ENCODE data around the gene LZTR1. TPM values are rescaled to one million over a fixed set of nuclear protein-coding genes. Genes with fewer than 3 reads are reported as not detected.

LZTR1 gene
- total and polyA plus RNA-seq, 10 of the 15 experiments (the other 5 are each of a cell fraction or from before 2014, with no cell fraction given): 0.82 to 50.3 (median 19.3) TPM

DNA sequence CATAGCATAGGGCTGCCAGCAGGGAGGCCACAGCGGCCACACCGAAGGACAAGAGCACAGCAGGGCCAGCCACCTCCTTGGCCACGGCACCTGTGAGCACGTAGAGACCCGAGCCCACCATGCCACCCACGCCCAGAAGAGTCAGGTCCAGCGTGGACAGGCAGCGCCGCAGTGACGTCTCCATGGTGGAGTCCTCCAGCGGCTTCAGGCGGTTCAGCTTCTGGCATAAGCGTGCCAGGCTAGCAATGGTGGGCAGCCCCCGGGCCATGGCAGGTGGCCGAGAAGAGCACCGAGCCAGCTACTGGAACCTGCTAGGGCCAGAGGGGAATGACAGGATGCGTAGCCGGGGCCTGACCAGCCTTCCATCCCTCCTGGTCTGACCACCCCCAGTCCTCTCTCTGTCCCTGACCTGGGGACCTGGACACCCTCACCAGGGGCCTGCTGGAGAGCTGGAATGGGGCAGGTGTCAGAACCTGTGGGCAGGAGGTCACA, 49.5 kb downstream of the LZTR1 start:
- no peaks in the 10 kb centered on the region for H3K36me3 ChIP-seq (ENCODE audit: control insufficient read depth in 2 of 2, insufficient read depth in 2 of 2, low read length in 1 of 2)
- H3K27ac ChIP-seq (ENCODE audit: control insufficient read depth, insufficient read depth): no peak overlapping the region
- no peak overlapping the region for H2AFZ ChIP-seq (ENCODE audit: control insufficient read depth, low read depth, low read length)
- H3K9ac ChIP-seq (ENCODE audit: control insufficient read depth, insufficient read depth, low read length): no peak overlapping the region
- FAIRE-seq (no peak), ATAC-seq (no peak), DNase-seq (ENCODE audit: low read depth, low spot score) (no peak)
- H3K4me3 ChIP-seq: no peak overlapping the region
- H3K9me3 ChIP-seq (replicated peaks; ENCODE audit: control insufficient read depth, insufficient read depth, low read length): no peaks in the 10 kb centered on the region
- RAD21 ChIA-PET (ENCODE audit: unreplicated experiment): no interaction called here
- WGBS (ENCODE audit: insufficient coverage, insufficient replicate concordance, low lambda C conversion rate, missing lambda C conversion rate): 63% methylated on average over 18 of the region's 18 CpGs
- no TSS peak for BruUV-seq (replicated peaks)
- SMC1A ChIA-PET (ENCODE audit: uncharacterized antibody, unreplicated experiment): no interaction called here
- no peaks in the 10 kb centered on the region; a peak in 1 of 4 replicates for H3K27me3 ChIP-seq (replicated peaks in 1 of 2; ENCODE audit: control insufficient read depth in 2 of 2, insufficient read depth in 2 of 2, low read length in 1 of 2)
- POLR2A ChIA-PET: interaction anchor here (0.5 kb wide), 1 partner anchor 15 kb away, joined by 3 read pairs; no protein-coding TSS in a partner anchor
- H3K79me2 ChIP-seq (ENCODE audit: control insufficient read depth, insufficient read depth, low read length): no peaks in the 10 kb centered on the region
- H3K4me2 ChIP-seq (ENCODE audit: control insufficient read depth, insufficient read depth): 0 out of 2 replicates have a peak overlapping the region, but pooled peaks have one; percentile 9
- H4K20me1 ChIP-seq (ENCODE audit: control insufficient read depth, insufficient read depth): no peaks in the 10 kb centered on the region
- in situ Hi-C loops (cut with MboI) (no loop called here), intact Hi-C loops (cut with micrococcal nuclease; ENCODE audit: unreplicated experiment) (no loop called here)
- TF ChIP-seq ASH2L (IDR thresholded peaks at IDR 0.05; ENCODE audit: borderline replicate concordance, low read depth) (no peak), SREBF1 (IDR thresholded peaks at IDR 0.05; ENCODE audit: low read length) (no peak), TARDBP (IDR thresholded peaks at IDR 0.05; ENCODE audit: borderline replicate concordance) (no peak), JUNB (IDR thresholded peaks at IDR 0.05) (no peak), IKZF2 (IDR thresholded peaks at IDR 0.05) (no peak), ZNF384 (IDR thresholded peaks at IDR 0.05; ENCODE audit: borderline replicate concordance, low read depth, low read length) (no peak), STAT1 (conservative IDR thresholded peaks at IDR 0.05) (no peak), RELA (IDR thresholded peaks at IDR 0.05; ENCODE audit: borderline replicate concordance, partially characterized antibody) (no peak)
- TF ChIP-seq, protein P1, sequence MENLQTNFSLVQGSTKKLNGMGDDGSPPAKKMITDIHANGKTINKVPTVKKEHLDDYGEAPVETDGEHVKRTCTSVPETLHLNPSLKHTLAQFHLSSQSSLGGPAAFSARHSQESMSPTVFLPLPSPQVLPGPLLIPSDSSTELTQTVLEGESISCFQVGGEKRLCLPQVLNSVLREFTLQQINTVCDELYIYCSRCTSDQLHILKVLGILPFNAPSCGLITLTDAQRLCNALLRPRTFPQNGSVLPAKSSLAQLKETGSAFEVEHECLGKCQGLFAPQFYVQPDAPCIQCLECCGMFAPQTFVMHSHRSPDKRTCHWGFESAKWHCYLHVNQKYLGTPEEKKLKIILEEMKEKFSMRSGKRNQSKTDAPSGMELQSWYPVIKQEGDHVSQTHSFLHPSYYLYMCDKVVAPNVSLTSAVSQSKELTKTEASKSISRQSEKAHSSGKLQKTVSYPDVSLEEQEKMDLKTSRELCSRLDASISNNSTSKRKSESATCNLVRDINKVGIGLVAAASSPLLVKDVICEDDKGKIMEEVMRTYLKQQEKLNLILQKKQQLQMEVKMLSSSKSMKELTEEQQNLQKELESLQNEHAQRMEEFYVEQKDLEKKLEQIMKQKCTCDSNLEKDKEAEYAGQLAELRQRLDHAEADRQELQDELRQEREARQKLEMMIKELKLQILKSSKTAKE (IDR thresholded peaks at IDR 0.05; ENCODE audit: low read depth, poor library complexity, severe bottlenecking): no peak
- TF ChIP-seq, protein P2, sequence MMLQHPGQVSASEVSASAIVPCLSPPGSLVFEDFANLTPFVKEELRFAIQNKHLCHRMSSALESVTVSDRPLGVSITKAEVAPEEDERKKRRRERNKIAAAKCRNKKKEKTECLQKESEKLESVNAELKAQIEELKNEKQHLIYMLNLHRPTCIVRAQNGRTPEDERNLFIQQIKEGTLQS (IDR thresholded peaks at IDR 0.05; ENCODE audit: borderline replicate concordance, extremely low read depth, low read depth, low read length): no peak
- TF ChIP-seq, protein P3, sequence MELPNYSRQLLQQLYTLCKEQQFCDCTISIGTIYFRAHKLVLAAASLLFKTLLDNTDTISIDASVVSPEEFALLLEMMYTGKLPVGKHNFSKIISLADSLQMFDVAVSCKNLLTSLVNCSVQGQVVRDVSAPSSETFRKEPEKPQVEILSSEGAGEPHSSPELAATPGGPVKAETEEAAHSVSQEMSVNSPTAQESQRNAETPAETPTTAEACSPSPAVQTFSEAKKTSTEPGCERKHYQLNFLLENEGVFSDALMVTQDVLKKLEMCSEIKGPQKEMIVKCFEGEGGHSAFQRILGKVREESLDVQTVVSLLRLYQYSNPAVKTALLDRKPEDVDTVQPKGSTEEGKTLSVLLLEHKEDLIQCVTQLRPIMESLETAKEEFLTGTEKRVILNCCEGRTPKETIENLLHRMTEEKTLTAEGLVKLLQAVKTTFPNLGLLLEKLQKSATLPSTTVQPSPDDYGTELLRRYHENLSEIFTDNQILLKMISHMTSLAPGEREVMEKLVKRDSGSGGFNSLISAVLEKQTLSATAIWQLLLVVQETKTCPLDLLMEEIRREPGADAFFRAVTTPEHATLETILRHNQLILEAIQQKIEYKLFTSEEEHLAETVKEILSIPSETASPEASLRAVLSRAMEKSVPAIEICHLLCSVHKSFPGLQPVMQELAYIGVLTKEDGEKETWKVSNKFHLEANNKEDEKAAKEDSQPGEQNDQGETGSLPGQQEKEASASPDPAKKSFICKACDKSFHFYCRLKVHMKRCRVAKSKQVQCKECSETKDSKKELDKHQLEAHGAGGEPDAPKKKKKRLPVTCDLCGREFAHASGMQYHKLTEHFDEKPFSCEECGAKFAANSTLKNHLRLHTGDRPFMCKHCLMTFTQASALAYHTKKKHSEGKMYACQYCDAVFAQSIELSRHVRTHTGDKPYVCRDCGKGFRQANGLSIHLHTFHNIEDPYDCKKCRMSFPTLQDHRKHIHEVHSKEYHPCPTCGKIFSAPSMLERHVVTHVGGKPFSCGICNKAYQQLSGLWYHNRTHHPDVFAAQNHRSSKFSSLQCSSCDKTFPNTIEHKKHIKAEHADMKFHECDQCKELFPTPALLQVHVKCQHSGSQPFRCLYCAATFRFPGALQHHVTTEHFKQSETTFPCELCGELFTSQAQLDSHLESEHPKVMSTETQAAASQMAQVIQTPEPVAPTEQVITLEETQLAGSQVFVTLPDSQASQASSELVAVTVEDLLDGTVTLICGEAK (IDR thresholded peaks at IDR 0.05; ENCODE audit: borderline replicate concordance): no peak
- CTCF ChIA-PET: no interaction called here
- peaks cover 7% of the 10 kb centered on the region for H3K4me1 ChIP-seq (ENCODE audit: control insufficient read depth, insufficient read depth, low read length)
